ENCODE results near the gene RPTOR.

The RPTOR gene

DNA sequence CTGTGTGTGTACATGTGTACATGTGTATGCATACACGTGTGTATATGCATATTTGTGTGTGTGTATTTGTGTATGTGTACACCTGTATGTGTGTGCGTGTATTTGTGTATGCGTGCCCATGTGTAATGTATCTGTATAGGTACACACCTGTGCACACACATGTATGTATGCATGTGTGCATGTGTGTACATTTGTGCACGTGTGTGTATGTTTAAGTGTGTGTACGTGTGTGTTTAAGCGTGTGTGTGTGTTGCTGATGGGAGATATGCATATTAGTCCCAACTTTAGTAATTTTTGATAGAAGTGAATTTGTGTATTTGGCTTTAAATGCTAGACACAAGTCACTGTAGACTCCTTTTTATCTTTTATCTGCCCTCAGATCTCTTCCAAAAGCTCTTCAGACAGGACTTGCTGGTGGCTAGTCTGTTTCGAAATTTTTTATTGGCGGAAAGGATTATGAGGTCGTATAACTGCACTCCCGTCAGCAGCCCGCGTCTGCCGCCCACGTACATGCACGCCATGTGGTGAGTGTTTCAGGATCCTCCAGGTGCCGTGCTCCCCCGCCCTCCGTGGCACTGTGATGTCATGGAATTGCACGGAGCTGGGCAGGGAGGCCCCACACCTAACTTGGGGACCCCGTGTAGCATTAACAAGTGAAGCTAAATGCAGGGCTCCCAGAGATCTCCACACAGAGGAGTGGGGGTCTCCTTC, 278.2 kb downstream of the RPTOR start:
- no peak for DNase-seq

GRCh38 chr17:80824549-80825470, 280.2 kb downstream of the RPTOR start:
- DNase-seq, result no peak

- DNase-seq, result no peak
These were observed 281.1 kb downstream of the RPTOR start for GRCh38 chr17:80825471-80826345.

GRCh38 chr17:80826346-80826954, 281.8 kb downstream of the RPTOR start:
- DNase-seq, result no peak

- DNase-seq, result no peak
These were observed 282.5 kb downstream of the RPTOR start for GRCh38 chr17:80826955-80827645.

- DNase-seq, result no peak
These were observed 283.3 kb downstream of the RPTOR start for GRCh38 chr17:80827646-80828643.

- DNase-seq, result no peak
These were observed 284.7 kb downstream of the RPTOR start for GRCh38 chr17:80829166-80829813.

DNA sequence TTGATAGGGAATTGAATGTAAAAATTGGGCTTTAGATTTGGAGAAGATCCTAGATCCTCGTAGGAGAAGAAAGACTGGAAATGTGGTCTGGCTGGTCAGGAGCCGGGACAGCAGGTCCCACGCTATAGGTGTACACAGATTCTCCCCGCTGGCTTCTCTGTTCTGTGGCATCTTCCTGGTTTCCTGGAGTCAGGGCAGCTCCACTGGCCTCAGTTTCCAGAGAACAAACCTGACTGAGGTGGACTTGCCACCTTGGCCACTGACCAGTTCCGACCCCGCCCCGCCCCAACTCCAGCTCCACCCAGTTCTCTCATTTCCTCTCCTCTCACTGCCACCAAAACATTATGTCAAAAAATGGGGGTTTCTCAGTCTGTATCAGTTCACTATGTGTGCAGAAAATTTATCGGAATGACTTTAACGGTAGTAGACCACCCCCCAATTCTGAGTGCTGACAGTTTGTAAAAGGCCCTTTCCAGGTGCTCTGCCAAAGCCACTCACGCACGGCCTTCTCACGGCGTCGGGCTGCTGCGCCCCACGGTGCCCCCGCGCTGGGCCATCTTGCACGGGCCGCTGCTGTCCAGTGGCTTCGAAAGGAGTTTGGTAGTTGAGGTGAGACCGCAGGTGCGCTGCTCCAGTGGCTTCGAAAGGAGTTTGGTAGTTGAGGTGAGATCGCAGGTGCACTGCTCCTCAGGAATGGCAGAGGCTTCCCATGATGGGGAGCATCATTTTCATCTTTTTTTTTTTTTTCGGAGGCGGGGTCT, 285.6 kb downstream of the RPTOR start:
- DNase-seq, result no peak

DNA sequence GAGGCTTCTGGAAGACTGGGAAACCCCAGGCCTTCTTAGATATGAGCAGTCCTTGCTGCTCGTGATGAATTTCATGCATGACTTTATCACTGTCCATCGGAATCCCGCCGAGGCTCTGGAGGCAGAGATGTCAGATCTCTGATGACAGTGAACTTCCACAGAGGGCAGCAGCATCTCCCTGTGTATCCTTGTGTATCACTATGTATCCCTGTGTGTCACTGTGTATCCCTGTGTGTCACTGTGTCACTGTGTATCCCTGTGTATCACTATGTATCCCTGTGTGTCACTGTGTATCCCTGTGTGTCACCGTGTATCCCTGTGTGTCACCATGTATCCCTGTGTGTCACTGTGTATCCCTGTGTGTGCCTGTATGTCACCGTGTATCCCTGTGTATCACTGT, 286.9 kb downstream of the RPTOR start:
- DNase-seq, result no peak

- no peak for DNase-seq
These were observed 287.6 kb downstream of the RPTOR start for GRCh38 chr17:80832266-80832676.

DNA sequence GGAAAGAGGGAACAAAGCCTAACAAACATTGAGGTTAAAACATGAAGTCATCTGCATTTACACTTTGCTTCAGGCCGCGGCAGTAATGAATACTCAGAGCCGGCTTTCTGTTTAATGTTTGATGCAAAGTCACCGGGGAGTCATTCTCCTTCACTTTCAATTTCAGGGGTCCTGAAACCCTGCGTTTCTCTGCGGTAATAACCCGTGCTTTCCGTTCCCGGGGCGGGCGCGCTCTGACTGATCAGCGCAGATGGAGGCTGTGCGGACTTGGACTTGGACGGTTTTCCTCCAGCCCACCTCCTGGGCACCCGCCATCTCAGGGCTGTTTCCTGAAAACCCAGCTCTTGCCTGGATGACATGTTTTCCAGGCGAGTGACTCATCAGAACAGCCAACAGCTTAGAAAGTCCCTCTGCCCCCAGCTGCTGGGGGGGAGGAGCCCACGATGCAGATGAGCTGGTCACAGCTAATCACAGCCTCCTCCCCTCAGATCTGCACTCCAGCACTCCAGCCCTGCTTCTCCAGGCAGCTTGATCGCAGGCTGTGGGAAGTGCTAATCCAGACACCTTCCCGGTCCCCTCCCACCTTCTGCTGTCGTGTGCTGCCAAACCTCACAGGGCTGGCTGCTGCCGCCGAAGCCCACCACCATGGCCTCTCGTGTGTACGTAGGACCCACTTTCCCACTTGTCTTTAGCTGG, 288.4 kb downstream of the RPTOR start:
- peak; percentile 75 for DNase-seq

DNA sequence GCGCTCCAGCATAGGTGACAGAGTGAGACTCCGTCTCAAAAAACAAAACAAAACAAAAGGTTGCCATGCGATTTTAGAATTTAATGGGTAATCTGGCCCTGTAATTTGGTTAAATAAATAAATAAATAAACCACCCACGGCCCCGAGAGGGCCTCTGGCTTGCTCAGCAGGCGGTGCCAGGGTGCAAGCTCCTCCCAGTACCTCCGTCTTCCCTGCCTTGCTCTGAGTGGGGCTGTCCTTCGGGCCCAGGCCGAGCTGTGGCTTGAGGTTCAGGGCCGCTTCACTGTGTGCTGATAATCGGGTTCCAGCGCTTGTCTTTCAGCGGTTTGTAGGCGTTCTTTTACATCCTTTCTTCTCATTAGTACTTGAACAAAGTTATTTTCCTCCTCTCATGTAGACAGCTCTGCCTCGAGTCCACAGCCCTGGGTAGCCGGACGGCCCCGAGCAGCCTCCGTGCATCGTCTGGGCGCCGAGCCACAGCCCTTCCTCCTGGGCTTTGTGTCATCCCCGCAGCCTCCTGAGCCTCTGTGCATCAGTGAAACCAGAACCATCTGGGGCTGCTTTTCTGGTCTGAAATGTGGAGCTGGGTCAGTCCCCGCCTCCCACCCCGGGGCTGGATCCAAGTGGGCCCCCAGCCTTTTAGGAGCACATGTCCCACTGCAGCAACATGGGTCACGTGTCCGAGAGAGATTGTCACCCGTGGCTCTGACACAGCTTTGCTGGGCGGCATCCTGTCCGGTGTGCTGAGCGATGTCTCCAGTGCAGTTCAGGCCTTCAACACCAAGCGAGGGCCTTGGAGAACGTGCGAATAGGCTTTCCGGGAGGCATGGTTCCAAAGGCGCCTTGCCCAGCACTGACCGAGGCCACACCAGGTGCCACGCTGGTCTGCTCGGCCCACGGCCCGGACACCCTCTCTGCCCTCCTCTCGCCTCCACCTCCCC, 289.6 kb downstream of the RPTOR start:
- DNase-seq, result no peak

- no peak for DNase-seq
These were observed 290.2 kb downstream of the RPTOR start for GRCh38 chr17:80834893-80835275.

DNA sequence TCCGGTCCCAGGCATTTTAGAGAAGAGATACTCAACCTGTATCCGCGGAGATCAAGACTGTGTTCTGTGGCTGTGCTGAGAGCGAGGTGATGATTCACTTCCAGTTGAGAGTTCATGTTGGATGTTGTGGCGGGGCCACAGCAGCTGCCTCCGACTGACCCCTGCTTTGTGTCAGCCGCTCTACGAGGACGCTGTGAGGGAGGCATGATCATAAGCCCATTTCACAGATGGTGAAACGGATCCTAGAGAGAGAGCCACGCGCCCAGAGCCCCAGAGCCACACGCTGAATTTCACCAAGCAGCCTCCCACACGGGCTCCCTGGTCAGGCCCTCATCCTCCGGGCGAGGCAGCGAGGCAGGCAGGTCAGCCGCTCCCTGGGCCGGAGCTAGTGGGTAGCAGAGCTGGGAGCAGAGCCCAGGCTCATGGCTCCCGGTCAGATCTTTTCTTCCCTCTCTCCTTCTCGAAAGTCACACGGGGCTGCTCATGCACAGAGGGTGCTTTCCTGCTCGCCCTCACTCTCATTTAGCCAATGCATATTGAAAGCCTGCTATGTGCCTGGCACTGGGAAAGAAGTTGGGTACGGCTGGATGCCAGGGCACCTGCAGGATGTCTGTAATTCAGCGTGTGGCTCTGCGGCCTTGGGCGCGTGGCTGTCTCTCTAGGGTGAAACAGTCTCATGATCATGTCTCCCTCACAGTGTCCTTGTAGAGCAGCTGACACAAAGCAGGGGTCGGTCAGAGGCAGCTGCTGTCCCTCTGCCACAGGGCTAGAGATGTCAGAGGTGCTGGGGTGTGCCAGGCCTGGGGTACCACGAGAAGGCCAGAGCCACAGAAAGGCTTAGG, 291.4 kb downstream of the RPTOR start:
- no peak for DNase-seq

GRCh38 chr17:80836658-80836965, 292.0 kb downstream of the RPTOR start:
- DNase-seq, result no peak

- DNase-seq, result no peak
These were observed 292.4 kb downstream of the RPTOR start for GRCh38 chr17:80836971-80837481.

DNA sequence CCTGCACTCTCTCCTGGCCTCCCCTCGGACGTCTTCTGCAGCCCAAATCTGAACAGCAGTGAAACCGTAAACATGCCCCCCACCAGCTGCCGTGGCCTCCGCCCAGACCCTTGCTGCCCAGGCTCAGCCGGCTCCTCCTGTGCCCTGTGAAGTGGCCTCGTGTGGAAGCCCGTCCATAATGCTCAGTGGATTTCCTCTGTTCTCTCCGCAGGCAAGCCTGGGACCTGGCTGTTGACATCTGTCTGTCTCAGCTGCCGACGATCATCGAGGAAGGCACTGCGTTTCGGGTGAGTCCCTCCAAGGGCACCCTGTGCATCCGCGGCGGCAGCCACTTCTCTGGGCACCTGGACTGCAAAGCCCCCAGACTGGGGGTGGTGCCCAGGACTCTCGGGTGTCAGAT, 293.1 kb downstream of the RPTOR start:
- DNase-seq, result no peak
